ENCODE data around the gene ADGRB3. TPM values are rescaled to one million over a fixed set of nuclear protein-coding genes. Genes with fewer than 3 reads are reported as not detected.

ADGRB3 gene
- total RNA-seq, 1 donor from 2014 or later = 1.5 TPM

DNA sequence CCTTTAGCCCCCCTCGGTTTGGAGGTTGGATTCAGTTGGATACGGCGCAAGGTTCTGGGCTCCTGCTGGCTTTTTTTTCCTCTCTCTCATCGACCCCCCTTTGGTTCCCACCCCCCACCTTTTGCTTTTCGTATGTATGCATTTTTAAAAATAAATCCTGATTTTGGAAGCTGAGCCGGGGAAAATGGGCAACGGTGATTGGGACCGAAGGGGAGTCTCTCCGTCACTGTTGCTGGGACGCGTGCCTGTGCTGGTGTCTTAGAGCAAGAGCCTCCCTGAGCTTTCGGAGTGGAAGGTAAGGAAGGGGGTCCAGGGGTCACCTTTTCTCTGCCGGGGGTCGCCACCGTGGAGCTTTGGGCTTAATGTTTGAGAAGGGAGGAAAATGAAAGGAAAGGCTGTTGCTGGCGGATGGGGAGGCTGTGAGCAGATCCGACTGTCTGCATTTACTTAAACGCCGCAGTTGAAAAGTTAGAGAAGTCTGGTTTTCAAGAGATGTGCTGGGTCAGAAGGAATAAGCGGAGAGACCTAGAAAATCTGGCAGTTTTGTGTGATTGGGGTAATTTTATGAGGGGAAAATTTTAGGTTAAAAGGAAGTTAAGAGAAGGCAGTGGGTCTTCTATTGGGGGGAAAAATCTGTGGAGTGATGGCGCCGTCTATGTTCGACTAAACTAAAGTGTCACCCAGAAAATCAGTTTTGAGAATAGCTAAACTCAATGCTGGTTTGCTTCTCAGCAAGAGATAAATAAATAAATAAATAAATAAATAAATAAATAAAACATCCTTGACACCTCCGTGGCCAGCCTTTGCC, 828 bp downstream of the ADGRB3 start:
- peak overlapping the region; percentile 74 for H3K4me3 ChIP-seq
- intact Hi-C loops (cut with micrococcal nuclease) = loop anchor here (5.0 kb wide), 1 partner anchor 141 kb away; no protein-coding TSS in a partner anchor
- H3K27ac ChIP-seq (replicated peaks) = peak overlapping the region; percentile 89
- H3K27me3 ChIP-seq (ENCODE audit: low read depth) = peaks cover 75% of the 10 kb centered on the region
- DNase-seq = peak; percentile 23
- H3K36me3 ChIP-seq = no peaks in the 10 kb centered on the region
- TF ChIP-seq, protein P1, sequence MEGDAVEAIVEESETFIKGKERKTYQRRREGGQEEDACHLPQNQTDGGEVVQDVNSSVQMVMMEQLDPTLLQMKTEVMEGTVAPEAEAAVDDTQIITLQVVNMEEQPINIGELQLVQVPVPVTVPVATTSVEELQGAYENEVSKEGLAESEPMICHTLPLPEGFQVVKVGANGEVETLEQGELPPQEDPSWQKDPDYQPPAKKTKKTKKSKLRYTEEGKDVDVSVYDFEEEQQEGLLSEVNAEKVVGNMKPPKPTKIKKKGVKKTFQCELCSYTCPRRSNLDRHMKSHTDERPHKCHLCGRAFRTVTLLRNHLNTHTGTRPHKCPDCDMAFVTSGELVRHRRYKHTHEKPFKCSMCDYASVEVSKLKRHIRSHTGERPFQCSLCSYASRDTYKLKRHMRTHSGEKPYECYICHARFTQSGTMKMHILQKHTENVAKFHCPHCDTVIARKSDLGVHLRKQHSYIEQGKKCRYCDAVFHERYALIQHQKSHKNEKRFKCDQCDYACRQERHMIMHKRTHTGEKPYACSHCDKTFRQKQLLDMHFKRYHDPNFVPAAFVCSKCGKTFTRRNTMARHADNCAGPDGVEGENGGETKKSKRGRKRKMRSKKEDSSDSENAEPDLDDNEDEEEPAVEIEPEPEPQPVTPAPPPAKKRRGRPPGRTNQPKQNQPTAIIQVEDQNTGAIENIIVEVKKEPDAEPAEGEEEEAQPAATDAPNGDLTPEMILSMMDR (IDR thresholded peaks at IDR 0.05; ENCODE audit: borderline replicate concordance) = no peak
- H3K4me1 ChIP-seq = peaks cover 25% of the 10 kb centered on the region
- no peaks in the 10 kb centered on the region for H3K9me3 ChIP-seq (replicated peaks)

DNA sequence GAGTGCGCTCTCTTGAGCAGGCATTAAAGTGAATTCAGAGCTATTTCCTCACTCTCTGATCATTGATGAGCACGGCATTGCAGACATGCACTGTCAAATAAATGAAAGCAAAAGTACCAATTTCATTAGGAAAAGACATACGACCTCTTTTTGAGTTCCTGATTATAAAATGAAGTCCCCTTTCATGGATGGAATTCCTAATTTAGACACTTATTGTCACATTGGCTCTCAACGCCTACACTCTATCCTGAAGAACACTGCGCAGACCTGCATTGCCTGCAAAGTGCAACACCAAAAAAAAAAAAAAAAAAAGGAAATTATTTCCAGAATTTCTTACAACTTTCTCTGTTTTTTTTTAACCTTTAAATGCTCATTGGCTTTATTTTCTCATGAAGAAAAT, 1.6 kb downstream of the ADGRB3 start:
- Histone ChIP-seq H3K27me3 (ENCODE audit: low read depth) (peaks cover 77% of the 10 kb centered on the region), H3K36me3 (no peaks in the 10 kb centered on the region), H3K4me3 (peak overlapping the region; percentile 74), H3K27ac (replicated peaks) (peak overlapping the region; percentile 89), H3K9me3 (replicated peaks) (no peaks in the 10 kb centered on the region), H3K4me1 (peaks cover 33% of the 10 kb centered on the region)
- TF ChIP-seq, protein P1 (IDR thresholded peaks at IDR 0.05; ENCODE audit: borderline replicate concordance) = no peak
- DNase-seq = no peak
- intact Hi-C loops (cut with micrococcal nuclease) = loop anchor here (5.0 kb wide), 1 partner anchor 141 kb away; no protein-coding TSS in a partner anchor

DNA sequence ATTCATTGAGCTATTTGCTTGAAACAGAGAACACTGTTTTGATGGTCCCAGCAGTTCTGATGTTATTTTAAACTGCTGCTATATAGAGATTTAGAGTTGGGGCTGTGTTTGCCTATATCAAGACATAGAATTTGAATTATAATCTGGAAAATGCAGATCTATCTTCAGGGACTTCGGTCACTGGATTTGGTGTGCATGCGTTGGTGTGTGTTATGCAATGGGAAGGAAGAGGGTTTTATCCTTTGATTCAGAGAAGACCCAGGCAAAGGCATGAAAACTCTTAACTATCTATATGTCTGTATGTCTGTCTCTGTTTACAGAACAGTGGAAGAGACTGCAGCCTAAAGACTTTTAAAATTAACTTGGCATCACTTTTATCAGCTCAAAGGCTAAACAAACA, 2.0 kb downstream of the ADGRB3 start:
- DNase-seq = no peak
- Histone ChIP-seq H3K4me1 (peaks cover 33% of the 10 kb centered on the region), H3K27me3 (ENCODE audit: low read depth) (peaks cover 81% of the 10 kb centered on the region), H3K27ac (replicated peaks) (peak overlapping the region; percentile 89), H3K4me3 (peak overlapping the region; percentile 74), H3K36me3 (no peaks in the 10 kb centered on the region), H3K9me3 (replicated peaks) (no peaks in the 10 kb centered on the region)
- intact Hi-C loops (cut with micrococcal nuclease) = loop anchor here (5.0 kb wide), 1 partner anchor 140 kb away; no protein-coding TSS in a partner anchor
- TF ChIP-seq, protein P1 (IDR thresholded peaks at IDR 0.05; ENCODE audit: borderline replicate concordance) = no peak

DNA sequence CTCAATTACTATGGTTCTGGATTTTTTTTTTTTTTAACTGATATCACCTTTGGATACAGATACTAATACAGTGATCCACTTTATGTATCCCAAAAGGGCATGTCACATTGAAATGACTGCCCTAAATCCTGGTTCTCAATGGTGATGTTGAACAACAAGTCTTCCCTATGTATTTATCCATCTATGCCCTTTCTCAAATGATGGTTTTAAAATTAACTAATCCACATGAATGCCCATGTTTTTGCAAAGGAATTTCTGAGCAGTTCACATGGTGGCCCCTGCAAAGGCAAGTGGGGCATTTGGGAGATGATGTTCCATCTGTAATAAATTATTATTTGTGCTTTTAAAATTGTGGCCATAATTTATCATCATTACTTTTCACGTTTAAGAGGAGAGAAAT, 2.7 kb downstream of the ADGRB3 start:
- Histone ChIP-seq H3K4me1 (peaks cover 30% of the 10 kb centered on the region), H3K27ac (replicated peaks) (peak overlapping the region; percentile 89), H3K27me3 (ENCODE audit: low read depth) (peaks cover 76% of the 10 kb centered on the region), H3K9me3 (replicated peaks) (no peaks in the 10 kb centered on the region), H3K4me3 (peak overlapping the region; percentile 74), H3K36me3 (no peaks in the 10 kb centered on the region)
- TF ChIP-seq, protein P1 (IDR thresholded peaks at IDR 0.05; ENCODE audit: borderline replicate concordance) = no peak
- no peak for DNase-seq
- intact Hi-C loops (cut with micrococcal nuclease) = loop anchor here (5.0 kb wide), 1 partner anchor 140 kb away; no protein-coding TSS in a partner anchor

DNA sequence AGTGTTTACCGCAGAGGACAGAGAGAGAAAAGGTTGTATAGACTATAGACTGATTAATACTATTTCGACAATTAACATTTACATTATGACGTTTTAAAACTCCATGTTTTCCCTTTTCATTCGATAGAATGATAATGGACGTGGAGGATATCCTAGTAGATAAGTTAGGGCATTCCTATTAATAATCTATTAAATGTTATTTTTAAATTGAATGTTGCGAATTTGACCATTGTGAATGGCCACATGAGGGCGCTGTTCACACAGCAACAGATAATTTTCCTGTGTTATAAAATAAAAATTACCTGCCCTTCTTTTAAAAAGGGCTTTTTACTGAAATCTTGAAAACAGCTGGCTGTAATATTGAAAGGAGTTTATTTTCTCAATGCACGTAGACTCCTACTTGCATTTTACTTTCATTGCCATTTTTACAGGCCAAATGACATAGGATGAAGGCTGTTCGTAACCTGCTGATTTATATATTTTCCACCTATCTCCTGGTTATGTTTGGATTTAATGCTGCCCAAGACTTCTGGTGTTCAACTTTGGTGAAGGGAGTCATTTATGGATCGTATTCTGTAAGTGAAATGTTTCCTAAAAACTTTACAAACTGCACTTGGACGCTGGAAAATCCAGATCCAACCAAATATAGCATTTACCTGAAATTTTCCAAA, 3.3 kb downstream of the ADGRB3 start:
- DNase-seq = peak; percentile 26
- Histone ChIP-seq H3K27ac (replicated peaks) (peak overlapping the region; percentile 89), H3K4me3 (peak overlapping the region; percentile 74), H3K27me3 (ENCODE audit: low read depth) (peaks cover 70% of the 10 kb centered on the region), H3K36me3 (no peaks in the 10 kb centered on the region), H3K9me3 (replicated peaks) (no peaks in the 10 kb centered on the region), H3K4me1 (peaks cover 29% of the 10 kb centered on the region)
- intact Hi-C loops (cut with micrococcal nuclease) = loop anchor here (5.0 kb wide), 1 partner anchor 139 kb away; no protein-coding TSS in a partner anchor
- TF ChIP-seq, protein P1 (IDR thresholded peaks at IDR 0.05; ENCODE audit: borderline replicate concordance) = peak; percentile 79
